GM12892 (cell line): ENCODE data around the gene HARS1. TPM values are rescaled to one million over a fixed set of nuclear protein-coding genes. Genes with fewer than 3 reads are reported as not detected.
"Not testable (repeated sequence)": the region's sequence is repeated elsewhere in the genome, so short reads cannot be mapped to it uniquely, and the experiment has no call there.

Experiments used
- DNase-seq: peaks from one replicate; pipeline ENCODE4 v3.0.0; 2011; ENCODE audit not compliant: insufficient read length
- FAIRE-seq: peaks from 2 replicates; lab custom pipeline; 2011; peaks lifted over from hg19 to GRCh38; lab: Jason Lieb, UNC
- POLR2A ChIP-seq: IDR thresholded peaks from 2 replicates; pipeline ENCODE4 v1.6.1; 2011; ENCODE audit warnings: low read depth, low read length, control low read depth
- POLR2AphosphoS5 ChIP-seq: IDR thresholded peaks from 2 replicates; pipeline ENCODE4 v1.6.1; 2011; ENCODE audit warnings: low read depth, low read length, control low read depth
- TAF1 ChIP-seq: IDR thresholded peaks from 2 replicates; pipeline ENCODE4 v1.6.1; 2011; ENCODE audit warnings: low read depth, mild to moderate bottlenecking, control low read depth, low read length, borderline replicate concordance
- polyA plus RNA-seq: library from polyadenylated mRNA; unstranded; fragments of >200 nt; gene quantifications from one replicate; pipeline ENCODE4 v1.2.1, GENCODE V29; 2012; ENCODE audit warnings: missing spikeins, inconsistent platforms; ENCODE audit not compliant: missing spikeins

HARS1 gene, protein sequence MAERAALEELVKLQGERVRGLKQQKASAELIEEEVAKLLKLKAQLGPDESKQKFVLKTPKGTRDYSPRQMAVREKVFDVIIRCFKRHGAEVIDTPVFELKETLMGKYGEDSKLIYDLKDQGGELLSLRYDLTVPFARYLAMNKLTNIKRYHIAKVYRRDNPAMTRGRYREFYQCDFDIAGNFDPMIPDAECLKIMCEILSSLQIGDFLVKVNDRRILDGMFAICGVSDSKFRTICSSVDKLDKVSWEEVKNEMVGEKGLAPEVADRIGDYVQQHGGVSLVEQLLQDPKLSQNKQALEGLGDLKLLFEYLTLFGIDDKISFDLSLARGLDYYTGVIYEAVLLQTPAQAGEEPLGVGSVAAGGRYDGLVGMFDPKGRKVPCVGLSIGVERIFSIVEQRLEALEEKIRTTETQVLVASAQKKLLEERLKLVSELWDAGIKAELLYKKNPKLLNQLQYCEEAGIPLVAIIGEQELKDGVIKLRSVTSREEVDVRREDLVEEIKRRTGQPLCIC
- 55.6 TPM for polyA plus RNA-seq

DNA sequence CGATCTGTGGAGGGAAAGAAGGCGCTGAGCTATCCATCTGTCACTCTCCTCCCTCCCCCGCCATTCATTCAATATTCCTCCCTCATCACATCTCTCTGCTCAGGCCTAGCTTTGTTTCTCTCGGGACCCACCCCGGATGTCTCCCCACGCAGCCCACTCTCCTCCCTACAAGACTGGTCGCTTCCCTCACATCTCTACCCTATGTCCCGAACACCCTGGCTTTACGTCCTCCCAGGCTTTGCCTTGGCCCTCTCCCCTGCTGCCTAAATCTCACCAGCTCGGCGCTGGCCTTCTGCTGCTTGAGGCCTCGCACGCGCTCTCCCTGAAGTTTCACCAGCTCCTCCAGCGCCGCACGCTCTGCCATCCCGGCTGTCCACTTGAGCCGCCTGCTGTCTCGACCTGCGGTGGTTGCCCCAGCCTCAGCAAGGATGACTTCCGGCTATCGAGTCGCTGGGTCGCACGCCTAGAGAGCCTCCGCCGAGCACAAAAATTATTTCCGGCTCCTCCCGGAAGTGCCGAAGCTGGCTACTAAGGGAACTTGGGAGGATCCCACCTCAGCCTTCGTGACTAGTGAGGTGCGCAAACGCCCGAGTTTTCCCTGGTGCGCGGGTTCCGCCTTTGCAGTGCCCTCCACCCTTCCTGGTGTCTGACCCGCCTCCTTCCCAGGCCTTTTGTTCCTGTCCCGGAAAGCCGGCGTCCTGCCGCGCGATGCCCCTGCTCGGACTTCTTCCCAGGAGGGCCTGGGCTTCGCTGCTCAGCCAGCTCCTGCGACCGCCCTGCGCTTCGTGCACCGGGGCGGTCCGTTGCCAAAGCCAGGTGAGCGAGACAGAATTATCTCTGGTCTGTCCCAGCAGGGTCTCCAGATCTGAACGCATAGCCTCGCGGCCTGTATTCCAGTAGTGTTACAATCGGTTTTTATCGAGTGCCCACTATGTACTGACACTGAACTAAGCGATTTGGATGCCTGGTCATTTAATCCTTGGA is at the start of gene HARS1, which contains the start of gene HARS2:
HARS1 (minus strand) TSS at position 430 of the 984 bp plus-strand sequence; CDS start at position 364, 66 bp downstream.
HARS2 (plus strand) TSS at position 515 of the 984 bp plus-strand sequence; CDS start at position 709, 194 bp downstream.
- TF ChIP-seq POLR2A: peak; percentile 95
- peak; percentile 86; the same call in 1 of the 2 replicates for TF ChIP-seq TAF1
- TF ChIP-seq POLR2AphosphoS5: peak; percentile 94
- FAIRE-seq (peak; percentile 97), DNase-seq (peak; percentile 87)

DNA sequence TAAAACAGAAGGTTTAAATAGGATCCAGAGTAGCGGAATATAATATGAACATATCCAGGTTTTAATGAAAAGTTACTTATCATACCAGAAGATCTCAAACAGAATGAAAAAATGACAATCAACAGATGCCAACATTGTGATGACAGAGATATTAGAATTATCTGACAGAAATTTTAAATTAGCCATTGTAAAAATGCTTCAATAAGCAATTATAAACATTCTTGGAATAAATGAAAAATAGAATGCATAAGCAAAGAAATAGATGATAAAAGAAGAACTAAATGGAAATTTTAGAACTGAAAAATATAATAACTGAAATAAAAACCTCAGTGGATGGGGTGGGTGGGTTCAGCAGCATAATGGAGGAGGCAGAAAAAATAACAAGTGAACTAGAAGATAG is 46.3 kb upstream of the HARS1 start:
- no peak for FAIRE-seq
- no peak for DNase-seq
- no peak for TF ChIP-seq POLR2A
- TF ChIP-seq TAF1: no peak
- no peak for TF ChIP-seq POLR2AphosphoS5

DNA sequence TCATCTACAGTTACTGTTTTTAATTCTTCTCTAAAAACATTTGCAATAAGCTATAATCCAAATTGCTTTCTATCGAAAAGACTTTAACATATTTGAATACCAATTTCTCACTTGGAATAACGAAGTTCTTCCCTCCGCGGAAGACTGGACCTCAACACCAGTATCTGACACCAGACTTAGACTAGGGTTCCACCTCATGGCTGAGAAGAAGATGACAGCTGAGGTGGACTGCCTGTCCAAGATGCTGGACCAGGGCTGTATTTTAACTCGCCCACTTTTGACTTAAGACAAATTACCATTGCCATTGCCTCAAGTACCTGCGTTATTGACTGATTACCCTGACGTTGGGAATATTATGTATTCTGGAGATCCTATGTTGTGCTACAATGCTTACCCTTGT is 43.2 kb upstream of the HARS1 start:
- no peak for DNase-seq
- no peak for FAIRE-seq
- TF ChIP-seq POLR2AphosphoS5 (no peak), POLR2A (no peak), TAF1 (no peak)

DNA sequence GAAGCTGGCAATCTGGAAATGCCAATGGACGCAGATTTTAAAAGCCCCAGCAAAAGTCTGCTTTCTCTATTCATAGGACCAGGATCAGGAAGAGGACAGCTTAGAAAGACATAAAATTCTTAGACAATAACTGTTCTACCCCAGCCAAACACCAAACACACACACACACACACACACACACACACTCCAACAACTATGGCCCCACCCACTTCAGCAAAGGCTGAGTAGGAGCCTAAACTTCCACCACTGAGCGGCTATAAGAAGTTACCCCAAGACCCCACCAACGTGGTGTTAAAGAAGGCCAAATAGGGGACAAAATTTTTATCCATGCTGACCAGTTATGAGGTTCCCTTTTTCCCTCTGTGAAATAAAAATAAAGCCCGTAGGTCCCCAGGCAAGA is 41.9 kb upstream of the HARS1 start:
- FAIRE-seq (no peak), DNase-seq (no peak)
- TF ChIP-seq TAF1: no peak
- TF ChIP-seq POLR2AphosphoS5: no peak
- no peak for TF ChIP-seq POLR2A

DNA sequence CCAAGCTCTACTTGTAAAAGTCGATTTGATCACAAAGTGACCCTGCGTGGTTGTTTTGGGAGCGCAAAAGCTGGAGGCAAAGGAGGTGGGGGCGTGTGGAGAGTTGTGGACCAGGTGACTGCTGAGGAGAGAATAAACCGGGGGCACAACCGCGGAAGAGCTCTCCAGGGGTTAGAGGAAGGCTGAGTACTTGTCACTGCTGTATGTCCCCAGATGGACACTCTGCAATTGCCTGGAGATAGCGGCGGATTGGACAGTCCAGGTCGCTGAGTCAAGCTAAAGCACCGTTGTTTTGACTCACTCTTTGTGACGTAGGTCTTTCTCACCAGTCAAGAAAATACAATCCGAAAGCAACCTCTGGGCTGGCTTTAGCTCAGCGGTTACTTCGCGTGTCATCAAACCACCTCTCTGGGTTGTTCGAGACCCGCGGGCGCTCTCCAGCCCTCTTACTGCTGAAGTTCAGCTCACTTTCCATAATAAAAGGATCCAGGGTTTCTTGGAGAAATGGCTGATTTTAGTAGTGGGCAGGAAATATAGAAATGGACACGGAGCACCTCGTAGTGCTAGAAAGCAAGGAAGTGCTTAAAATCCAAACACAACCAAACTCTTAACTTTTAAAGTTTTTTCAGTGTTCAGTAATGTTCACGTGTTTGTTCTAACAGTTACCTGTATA is 34.8 kb upstream of the HARS1 start:
- FAIRE-seq (peak; percentile 42), DNase-seq (peak; percentile 10)
- TF ChIP-seq POLR2A (no peak), TAF1 (no peak), POLR2AphosphoS5 (no peak)

DNA sequence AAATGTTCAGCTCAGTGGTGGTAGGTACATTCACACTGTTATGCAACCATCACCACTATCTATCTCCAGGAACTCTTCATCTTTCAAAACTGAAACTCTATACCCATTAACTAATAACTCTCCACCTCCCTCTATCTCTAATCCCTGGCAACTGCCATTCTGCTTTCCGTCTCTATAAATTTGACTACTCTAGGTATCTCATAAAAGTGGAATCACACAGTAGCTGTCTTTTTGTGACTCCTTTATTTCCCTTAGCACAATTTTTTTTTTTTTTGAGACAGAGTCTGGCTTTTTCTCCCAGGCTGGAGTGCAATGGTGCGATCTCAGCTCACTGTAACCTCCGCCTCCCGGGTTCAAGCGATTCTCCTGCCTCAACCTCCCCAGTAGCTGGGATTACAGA is 30.2 kb upstream of the HARS1 start:
- not testable (repeated sequence) for FAIRE-seq, DNase-seq

DNA sequence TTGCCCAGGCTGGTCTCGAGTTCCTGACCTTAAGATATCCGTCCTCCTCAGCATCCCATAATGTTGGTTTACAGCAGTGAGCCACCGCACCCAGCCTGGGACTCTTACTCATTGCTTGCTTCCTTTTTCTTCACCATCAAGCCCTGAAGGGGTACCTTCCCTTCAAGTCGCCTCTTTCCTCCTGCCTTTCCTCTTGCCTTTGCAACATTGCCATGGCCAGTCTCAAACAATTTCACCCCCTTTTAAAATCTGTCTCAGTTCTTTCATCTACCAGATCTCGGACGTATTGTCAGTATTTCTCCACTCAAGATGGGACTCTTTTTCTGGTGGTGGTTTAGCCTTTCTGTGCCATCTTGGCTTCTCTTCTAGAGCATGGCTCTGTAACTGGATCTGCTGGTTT is 29.6 kb upstream of the HARS1 start:
- peak; percentile 21 for FAIRE-seq
- not testable (repeated sequence) for DNase-seq

DNA sequence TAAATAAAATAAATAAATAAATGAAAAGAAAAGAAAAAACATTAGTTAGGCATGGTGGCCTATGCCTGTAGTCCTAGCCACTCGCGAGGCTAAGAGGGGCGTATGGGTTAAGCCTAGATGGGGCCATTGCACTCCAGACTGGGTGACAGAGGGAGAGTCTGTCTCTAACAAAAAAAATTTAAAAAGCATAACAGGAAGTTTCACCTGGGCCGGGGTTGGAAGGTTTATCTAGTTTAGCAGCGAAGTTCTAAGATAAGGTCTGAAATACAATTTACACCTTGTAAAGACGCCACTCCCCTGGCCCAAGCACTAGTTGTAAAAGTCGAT is 27.1 kb upstream of the HARS1 start:
- FAIRE-seq: no peak
- DNase-seq: no peak
- TF ChIP-seq TAF1: no peak
- TF ChIP-seq POLR2A: no peak
- TF ChIP-seq POLR2AphosphoS5: no peak

DNA sequence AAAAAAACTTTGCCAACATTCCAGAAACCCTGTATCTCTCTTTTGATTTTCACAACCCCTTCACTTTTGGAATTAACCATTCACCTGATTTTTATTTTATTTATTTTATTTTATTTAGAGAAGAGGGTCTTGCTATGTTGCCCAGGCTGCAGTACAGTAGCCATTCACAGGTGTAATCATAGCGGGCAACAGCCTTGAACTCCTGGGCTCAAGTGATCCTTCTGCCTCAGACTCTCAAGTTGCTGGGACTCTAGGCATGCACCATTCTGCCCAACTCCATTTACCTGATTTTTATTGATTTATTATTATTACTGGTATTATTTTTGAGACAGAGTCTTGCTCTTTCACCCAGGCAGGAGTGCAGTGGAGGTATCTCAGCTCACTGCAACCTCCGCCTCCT is 25.1 kb upstream of the HARS1 start:
- not testable (repeated sequence) for FAIRE-seq, DNase-seq

DNA sequence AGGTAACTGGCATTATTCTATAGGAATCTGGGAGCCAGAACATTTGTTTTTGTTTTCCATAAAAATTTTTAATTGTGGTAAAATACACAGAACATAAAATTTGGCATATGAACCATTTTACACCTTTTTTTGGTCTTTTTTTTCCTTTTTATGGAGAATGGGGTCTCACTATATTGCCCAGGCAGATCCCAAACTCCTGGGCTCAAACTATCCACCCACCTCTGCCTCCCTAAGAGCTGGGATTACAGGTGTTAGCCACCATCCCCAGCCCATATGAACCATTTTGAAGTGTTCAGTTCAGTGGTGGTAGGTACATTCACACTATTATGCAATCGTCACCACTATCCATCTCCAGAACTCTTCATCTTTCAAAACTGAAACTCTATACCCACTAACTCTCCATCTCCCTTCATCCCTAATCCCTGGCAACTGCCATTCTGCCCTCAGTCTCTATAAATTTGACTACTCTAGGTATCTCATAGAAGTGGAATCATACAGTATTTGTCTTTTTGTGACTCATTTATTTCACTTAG is 22.5 kb upstream of the HARS1 start:
- TF ChIP-seq POLR2A: no peak
- no peak for FAIRE-seq

DNA sequence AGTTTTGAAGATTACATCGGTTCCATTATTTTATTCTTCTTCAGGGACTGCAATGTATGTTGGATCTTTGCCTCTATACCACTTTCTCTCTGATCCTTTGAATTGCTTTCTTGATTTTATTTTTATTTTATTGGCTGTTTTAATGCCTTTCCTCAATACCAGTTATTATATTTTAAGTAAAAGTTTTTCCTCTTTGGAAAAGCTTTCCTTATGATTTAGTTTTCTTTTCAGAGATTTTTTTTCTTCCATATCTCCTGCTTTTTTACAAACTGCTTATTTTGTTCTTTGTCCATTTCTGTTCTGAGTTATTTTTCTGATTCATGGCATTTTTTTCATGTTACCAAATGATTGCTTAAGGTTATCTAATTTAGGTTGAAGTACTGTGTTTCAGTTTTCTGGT is 20.6 kb upstream of the HARS1 start:
- no peak for FAIRE-seq
- TF ChIP-seq POLR2A (no peak), TAF1 (no peak), POLR2AphosphoS5 (no peak)
- no peak for DNase-seq

More for the DNA sequence above, 22.5 kb upstream of the HARS1 start:
- no peak for DNase-seq
